ENCODE results near the gene ZEB2.

DNA sequence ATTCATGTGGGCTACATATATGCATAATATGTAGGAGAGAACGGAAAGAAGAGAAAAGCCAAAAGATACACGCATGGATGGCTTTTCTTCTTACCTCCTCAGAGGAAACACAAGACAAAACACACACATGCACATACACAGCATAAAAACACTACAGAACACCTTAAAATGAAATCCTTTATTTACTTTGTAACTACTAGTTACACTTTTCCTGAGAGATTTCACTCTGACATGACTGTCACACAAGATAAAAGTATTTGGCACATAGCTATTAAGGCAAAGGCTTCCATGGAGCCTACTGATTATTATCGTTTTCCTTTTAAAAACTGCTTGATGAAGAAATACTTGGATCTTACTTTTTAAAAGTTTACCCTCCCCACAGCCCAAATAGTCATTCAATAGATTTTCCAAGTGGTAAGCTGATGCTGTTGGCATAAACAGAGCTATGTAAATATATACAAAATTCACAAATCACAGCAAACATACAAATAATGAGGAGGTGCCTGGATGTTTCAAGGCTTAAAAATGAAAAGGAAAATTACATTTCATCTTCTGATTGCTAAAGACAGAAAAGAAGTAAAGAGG lies 8.6 kb downstream of the ZEB2 start:
- TF ChIP-seq POLR2AphosphoS5 (IDR thresholded peaks at IDR 0.05) = no peak
- TF ChIP-seq, protein P1, sequence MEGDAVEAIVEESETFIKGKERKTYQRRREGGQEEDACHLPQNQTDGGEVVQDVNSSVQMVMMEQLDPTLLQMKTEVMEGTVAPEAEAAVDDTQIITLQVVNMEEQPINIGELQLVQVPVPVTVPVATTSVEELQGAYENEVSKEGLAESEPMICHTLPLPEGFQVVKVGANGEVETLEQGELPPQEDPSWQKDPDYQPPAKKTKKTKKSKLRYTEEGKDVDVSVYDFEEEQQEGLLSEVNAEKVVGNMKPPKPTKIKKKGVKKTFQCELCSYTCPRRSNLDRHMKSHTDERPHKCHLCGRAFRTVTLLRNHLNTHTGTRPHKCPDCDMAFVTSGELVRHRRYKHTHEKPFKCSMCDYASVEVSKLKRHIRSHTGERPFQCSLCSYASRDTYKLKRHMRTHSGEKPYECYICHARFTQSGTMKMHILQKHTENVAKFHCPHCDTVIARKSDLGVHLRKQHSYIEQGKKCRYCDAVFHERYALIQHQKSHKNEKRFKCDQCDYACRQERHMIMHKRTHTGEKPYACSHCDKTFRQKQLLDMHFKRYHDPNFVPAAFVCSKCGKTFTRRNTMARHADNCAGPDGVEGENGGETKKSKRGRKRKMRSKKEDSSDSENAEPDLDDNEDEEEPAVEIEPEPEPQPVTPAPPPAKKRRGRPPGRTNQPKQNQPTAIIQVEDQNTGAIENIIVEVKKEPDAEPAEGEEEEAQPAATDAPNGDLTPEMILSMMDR (IDR thresholded peaks at IDR 0.05) = no peak
- no peak for TF ChIP-seq POLR2A (IDR thresholded peaks at IDR 0.05)
